ENCODE results near the gene CNDP2. TPM values are rescaled to one million over a fixed set of nuclear protein-coding genes. Genes with fewer than 3 reads are reported as not detected.
A peak's percentile ranks its signal among the peaks of the same experiment; 100 is the strongest.

CNDP2 gene
- polyA plus RNA-seq, 2 of the 4 experiments (the other 2 are of a cell fraction): 93.7 to 106 TPM

GRCh38 chr18:74476140-74476539, 20.0 kb upstream of the CNDP2 start:
- no peaks in the 10 kb centered on the region for H3K9me3 ChIP-seq
- ATAC-seq: peak; percentile 43 to 83; a peak in 3 of 6 replicates
- H3K4me2 ChIP-seq: no peak overlapping the region
- no peak overlapping the region for H3K27ac ChIP-seq
- CTCF ChIA-PET: interaction anchor here (0.6 to 1.1 kb wide), 2 partner anchors 27 to 123 kb away, joined by 3 to 6 read pairs; no protein-coding TSS in a partner anchor
- no peak overlapping the region for H3K4me3 ChIP-seq
- POLR2A ChIA-PET: no interaction called here
- TF ChIP-seq RAD21 (conservative IDR thresholded peaks at IDR 0.05 in 1 of 2, IDR thresholded peaks at IDR 0.05 in 1 of 2) (peak; percentile 31 to 45; a peak in 3 of 5 replicates), EHF (CRISPR knock-in tag; IDR thresholded peaks at IDR 0.05) (no peak)
- TF ChIP-seq, protein P1, sequence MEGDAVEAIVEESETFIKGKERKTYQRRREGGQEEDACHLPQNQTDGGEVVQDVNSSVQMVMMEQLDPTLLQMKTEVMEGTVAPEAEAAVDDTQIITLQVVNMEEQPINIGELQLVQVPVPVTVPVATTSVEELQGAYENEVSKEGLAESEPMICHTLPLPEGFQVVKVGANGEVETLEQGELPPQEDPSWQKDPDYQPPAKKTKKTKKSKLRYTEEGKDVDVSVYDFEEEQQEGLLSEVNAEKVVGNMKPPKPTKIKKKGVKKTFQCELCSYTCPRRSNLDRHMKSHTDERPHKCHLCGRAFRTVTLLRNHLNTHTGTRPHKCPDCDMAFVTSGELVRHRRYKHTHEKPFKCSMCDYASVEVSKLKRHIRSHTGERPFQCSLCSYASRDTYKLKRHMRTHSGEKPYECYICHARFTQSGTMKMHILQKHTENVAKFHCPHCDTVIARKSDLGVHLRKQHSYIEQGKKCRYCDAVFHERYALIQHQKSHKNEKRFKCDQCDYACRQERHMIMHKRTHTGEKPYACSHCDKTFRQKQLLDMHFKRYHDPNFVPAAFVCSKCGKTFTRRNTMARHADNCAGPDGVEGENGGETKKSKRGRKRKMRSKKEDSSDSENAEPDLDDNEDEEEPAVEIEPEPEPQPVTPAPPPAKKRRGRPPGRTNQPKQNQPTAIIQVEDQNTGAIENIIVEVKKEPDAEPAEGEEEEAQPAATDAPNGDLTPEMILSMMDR (IDR thresholded peaks at IDR 0.05): peak; percentile 35; the same call in 2 of the 3 replicates
- peak in 1 of 2 experiments; percentile 48 for DNase-seq (ENCODE audit: low read depth in 1 of 2, low spot score in 1 of 2)
- WGBS (ENCODE audit: missing lambda C conversion rate): 13% methylated on average over 6 of the region's 6 CpGs
- H3K4me1 ChIP-seq: no peaks in the 10 kb centered on the region
- no peak for FAIRE-seq

GRCh38 chr18:74477771-74478170, 18.4 kb upstream of the CNDP2 start:
- ChIA-PET CTCF (interaction anchor here (0.6 to 1.8 kb wide), 2 partner anchors 124 to 239 kb away, joined by 3 to 6 read pairs; no protein-coding TSS in a partner anchor), POLR2A (no interaction called here)
- FAIRE-seq (no peak), ATAC-seq (no peak), DNase-seq (ENCODE audit: low read depth in 1 of 2, low spot score in 1 of 2) (no peak)
- H3K4me3 ChIP-seq: no peak overlapping the region
- H3K27ac ChIP-seq: no peak overlapping the region
- TF ChIP-seq CEBPB (IDR thresholded peaks at IDR 0.05): no peak
- no peak for TF ChIP-seq CBX2 (IDR thresholded peaks at IDR 0.05; ENCODE audit: borderline replicate concordance, low read depth)
- TF ChIP-seq E2F6 (IDR thresholded peaks at IDR 0.05; ENCODE audit: borderline replicate concordance, low read depth): no peak
- no peak for TF ChIP-seq RFX5 (IDR thresholded peaks at IDR 0.05)
- no peak for TF ChIP-seq RCOR1 (IDR thresholded peaks at IDR 0.05; ENCODE audit: low read depth, low read length)
- TF ChIP-seq GATA3 (IDR thresholded peaks at IDR 0.05; ENCODE audit: borderline replicate concordance): no peak
- no peak for TF ChIP-seq HMGXB4 (CRISPR knock-in tag; IDR thresholded peaks at IDR 0.05; ENCODE audit: borderline replicate concordance)
- TF ChIP-seq FOXS1 (CRISPR knock-in tag; IDR thresholded peaks at IDR 0.05): no peak
- no peak for TF ChIP-seq POLR2A (IDR thresholded peaks at IDR 0.05; ENCODE audit: low read length)
- no peak for TF ChIP-seq KDM1A (IDR thresholded peaks at IDR 0.05; ENCODE audit: low read depth)
- H3K4me1 ChIP-seq: no peaks in the 10 kb centered on the region
- H3K9me3 ChIP-seq: no peaks in the 10 kb centered on the region
- WGBS (ENCODE audit: missing lambda C conversion rate): 68% methylated on average over 8 of the region's 8 CpGs
- H3K4me2 ChIP-seq: no peak overlapping the region

DNA sequence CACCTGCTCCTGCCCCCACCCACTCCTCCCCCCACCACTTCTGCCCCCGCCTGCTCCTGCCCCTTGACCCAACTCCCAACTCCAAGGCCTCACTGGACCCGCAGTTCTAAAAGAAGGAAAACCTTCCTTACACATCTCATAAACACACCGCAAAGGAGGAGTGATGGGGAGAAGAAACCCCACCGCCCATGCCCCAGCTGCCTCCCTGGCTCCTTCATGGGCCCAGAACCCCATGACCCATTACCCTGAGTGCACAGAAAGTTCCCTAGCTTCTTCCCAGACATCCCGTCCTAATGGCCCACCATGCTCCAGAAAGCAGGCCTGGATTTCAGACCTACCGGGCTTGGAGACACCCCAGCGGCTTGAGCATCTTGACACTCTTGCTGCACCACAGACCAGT, 17.8 kb upstream of the CNDP2 start:
- no peak overlapping the region for H3K27ac ChIP-seq
- no peak overlapping the region for H3K4me3 ChIP-seq
- H3K4me2 ChIP-seq: no peak overlapping the region
- no peaks in the 10 kb centered on the region for H3K9me3 ChIP-seq
- POLR2A ChIA-PET: no interaction called here
- no peaks in the 10 kb centered on the region for H3K4me1 ChIP-seq
- no peak for TF ChIP-seq ATOH8 (CRISPR knock-in tag; IDR thresholded peaks at IDR 0.05; ENCODE audit: low read depth)
- TF ChIP-seq RAD21 (conservative IDR thresholded peaks at IDR 0.05 in 1 of 2, IDR thresholded peaks at IDR 0.05 in 1 of 2): no peak
- ATAC-seq: no peak
- CTCF ChIA-PET: interaction anchor here (1.8 kb wide), 1 partner anchor 125 kb away, joined by 6 read pairs; no protein-coding TSS in a partner anchor
- no peak for FAIRE-seq
- DNase-seq (ENCODE audit: low read depth in 1 of 2, low spot score in 1 of 2): no peak
- 89% methylated on average over 3 of the region's 7 CpGs for WGBS (ENCODE audit: missing lambda C conversion rate)

- H3K9me3 ChIP-seq: no peaks in the 10 kb centered on the region
- FAIRE-seq (no peak), DNase-seq (ENCODE audit: low read depth in 1 of 2, low spot score in 1 of 2) (no peak), ATAC-seq (no peak)
- POLR2A ChIA-PET: no interaction called here
- 21% methylated on average over 6 of the region's 6 CpGs for WGBS (ENCODE audit: missing lambda C conversion rate)
- no peak overlapping the region for H3K4me3 ChIP-seq
- no peaks in the 10 kb centered on the region for H3K4me1 ChIP-seq
- CTCF ChIA-PET: interaction anchor here (1.8 kb wide), 1 partner anchor 125 kb away, joined by 6 read pairs; no protein-coding TSS in a partner anchor
- no peak overlapping the region for H3K27ac ChIP-seq
- no peak overlapping the region for H3K4me2 ChIP-seq
- TF ChIP-seq MYC (IDR thresholded peaks at IDR 0.05; ENCODE audit: borderline replicate concordance, low read length) (no peak), HEYL (CRISPR knock-in tag; IDR thresholded peaks at IDR 0.05) (no peak), ELK1 (IDR thresholded peaks at IDR 0.05; ENCODE audit: low read depth, low read length) (no peak), E2F6 (IDR thresholded peaks at IDR 0.05; ENCODE audit: borderline replicate concordance, low read depth) (no peak), BHLHE40 (IDR thresholded peaks at IDR 0.05; ENCODE audit: low read depth, low read length) (no peak), GATA3 (IDR thresholded peaks at IDR 0.05; ENCODE audit: borderline replicate concordance) (no peak), CEBPB (IDR thresholded peaks at IDR 0.05) (no peak), PHF8 (IDR thresholded peaks at IDR 0.05; ENCODE audit: borderline replicate concordance, low read depth) (no peak), FOXS1 (CRISPR knock-in tag; IDR thresholded peaks at IDR 0.05) (no peak), MAX (IDR thresholded peaks at IDR 0.05) (no peak), HES2 (IDR thresholded peaks at IDR 0.05) (no peak), MAFK (IDR thresholded peaks at IDR 0.05; ENCODE audit: partially characterized antibody) (no peak)
These were observed 17.3 kb upstream of the CNDP2 start for GRCh38 chr18:74478880-74479279.

Measured in A549 (cell line).